Hepatocyte (in vitro differentiated cells): Measurements from ENCODE around the gene WDR33. TPM values are rescaled to one million over a fixed set of nuclear protein-coding genes. Genes with fewer than 3 reads are reported as not detected.

Experiments used
- DNase-seq: peaks from one replicate; pipeline ENCODE4 v3.0.0-alpha.2; 2016; ENCODE audit warnings: low spot score
- H2AFZ ChIP-seq: fragments of 200-600 bp; sonication (generic); 2 replicates; pipeline ENCODE4 v1.6.0; 2016; ENCODE audit warnings: antibody characterized with exemption, mild to moderate bottlenecking
- H3K27ac ChIP-seq: fragments of 200-600 bp; sonication (generic); 2 replicates; pipeline ENCODE4 v1.5.1; 2016; ENCODE audit warnings: mild to moderate bottlenecking
- H3K27me3 ChIP-seq: fragments of 200-600 bp; sonication (generic); 2 replicates; pipeline ENCODE4 v1.6.1; 2016
- H3K36me3 ChIP-seq: fragments of 200-600 bp; sonication (generic); replicated peaks from 2 replicates; pipeline ENCODE4 v1.5.1; 2016; ENCODE audit warnings: low read depth; ENCODE audit not compliant: insufficient read depth
- H3K4me1 ChIP-seq: fragments of 200-600 bp; sonication (generic); 2 replicates; pipeline ENCODE4 v1.5.1; 2016; ENCODE audit warnings: mild to moderate bottlenecking, moderate library complexity; ENCODE audit not compliant: insufficient read depth
- H3K4me2 ChIP-seq: fragments of 200-600 bp; sonication (generic); 2 replicates; pipeline ENCODE4 v1.6.0; 2016
- H3K4me3 ChIP-seq: fragments of 200-600 bp; sonication (generic); 2 replicates; pipeline ENCODE4 v1.5.1; 2016; ENCODE audit warnings: mild to moderate bottlenecking
- H3K79me2 ChIP-seq: fragments of 200-600 bp; sonication (generic); 2 replicates; pipeline ENCODE4 v1.6.0; 2017; ENCODE audit warnings: mild to moderate bottlenecking
- H3K9me2 ChIP-seq: fragments of 200-600 bp; sonication (generic); replicated peaks from 2 replicates; pipeline ENCODE4 v1.6.0; 2017; ENCODE audit warnings: mild to moderate bottlenecking; ENCODE audit not compliant: insufficient read depth
- H3K9me3 ChIP-seq: fragments of 200-600 bp; sonication (generic); 2 replicates; pipeline ENCODE4 v1.5.1; 2016; ENCODE audit warnings: low read depth, mild to moderate bottlenecking
- H4K20me1 ChIP-seq: fragments of 200-600 bp; sonication (generic); 2 replicates; pipeline ENCODE4 v1.6.0; 2016; ENCODE audit warnings: mild to moderate bottlenecking; ENCODE audit not compliant: insufficient read depth, poor library complexity, severe bottlenecking
- EZH2 ChIP-seq: fragments of 200-600 bp; sonication (generic); IDR thresholded peaks from 2 replicates; pipeline ENCODE4 v1.6.1; 2016; ENCODE audit warnings: antibody characterized with exemption, mild to moderate bottlenecking, borderline replicate concordance
- EZH2phosphoT487 ChIP-seq: fragments of 200-600 bp; sonication (generic); IDR thresholded peaks from one replicate; pipeline ENCODE4 v1.6.1; 2018; ENCODE audit warnings: antibody characterized with exemption, mild to moderate bottlenecking, low read depth, moderate library complexity; ENCODE audit not compliant: unreplicated experiment, severe bottlenecking
- WGBS: methylation state at CpG from one replicate; pipeline ENCODE4 v1.1.6; 2016; ENCODE audit warnings: low lambda C conversion rate; ENCODE audit errors: missing lambda C conversion rate; 5-methylcytosine and 5-hydroxymethylcytosine counted together
- polyA plus RNA-seq: library from polyadenylated mRNA; unstranded; fragments of >200 nt; fragmentation: Nextera tagmentation; extraction: Ambion mirVana; gene quantifications from 2 replicates; pipeline ENCODE4 v1.2.1, GENCODE V29; 2016
- total RNA-seq: library from RNA; depleted of rRNA; stranded (reverse); fragments of >200 nt; gene quantifications from 2 replicates; pipeline ENCODE4 v1.2.3, GENCODE V29; 2014
- TF ChIP-seq, protein P1 (sequence below): fragments of 200-600 bp; sonication (generic); IDR thresholded peaks from 2 replicates; pipeline ENCODE4 v1.5.1; 2016; ENCODE audit warnings: antibody characterized with exemption, mild to moderate bottlenecking; ENCODE audit not compliant: poor library complexity

The WDR33 gene
- total and polyA plus RNA-seq, 2 experiments from 2014 or later = 43.3 to 47.5 TPM

DNA sequence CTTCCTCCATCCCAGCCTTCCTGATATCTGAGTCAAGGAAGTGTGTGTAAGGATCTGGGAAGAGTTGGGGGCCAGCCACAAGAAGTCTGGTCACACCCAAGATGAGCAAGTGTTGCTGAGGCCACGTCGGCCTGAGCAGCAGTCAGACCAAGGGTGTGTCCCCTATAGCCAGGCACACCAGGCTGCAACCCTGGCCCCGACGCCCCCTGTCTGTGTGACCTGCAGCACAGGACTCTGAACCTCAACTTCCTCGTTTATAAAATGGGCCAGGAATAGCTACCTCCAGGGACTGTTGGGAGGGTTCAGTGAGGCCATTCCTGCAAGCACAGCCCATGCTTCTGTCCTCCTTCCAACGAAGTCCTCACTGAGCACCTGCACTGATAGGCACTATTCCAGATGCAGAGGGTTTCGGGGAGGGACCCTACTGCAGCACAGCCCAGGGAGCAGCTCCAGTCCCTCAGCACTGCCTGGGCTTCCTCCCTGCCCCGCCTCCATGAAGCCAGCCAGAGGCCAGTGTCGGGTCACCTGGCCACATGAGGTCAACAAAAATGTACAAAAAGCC lies 148.9 kb downstream of the WDR33 start:
- no peak for DNase-seq
- H3K36me3 ChIP-seq = no peaks in the 10 kb centered on the region
- peaks cover 34% of the 10 kb centered on the region for H3K27me3 ChIP-seq
- no peaks in the 10 kb centered on the region for H3K79me2 ChIP-seq
- H3K9me2 ChIP-seq = no peaks in the 10 kb centered on the region
- no peaks in the 10 kb centered on the region for H4K20me1 ChIP-seq
- H3K4me1 ChIP-seq = peaks cover 11% of the 10 kb centered on the region
- H3K4me3 ChIP-seq = no peak overlapping the region
- no peak overlapping the region for H2AFZ ChIP-seq
- 82% methylated on average over 9 of the region's 9 CpGs for WGBS
- TF ChIP-seq, protein P1, sequence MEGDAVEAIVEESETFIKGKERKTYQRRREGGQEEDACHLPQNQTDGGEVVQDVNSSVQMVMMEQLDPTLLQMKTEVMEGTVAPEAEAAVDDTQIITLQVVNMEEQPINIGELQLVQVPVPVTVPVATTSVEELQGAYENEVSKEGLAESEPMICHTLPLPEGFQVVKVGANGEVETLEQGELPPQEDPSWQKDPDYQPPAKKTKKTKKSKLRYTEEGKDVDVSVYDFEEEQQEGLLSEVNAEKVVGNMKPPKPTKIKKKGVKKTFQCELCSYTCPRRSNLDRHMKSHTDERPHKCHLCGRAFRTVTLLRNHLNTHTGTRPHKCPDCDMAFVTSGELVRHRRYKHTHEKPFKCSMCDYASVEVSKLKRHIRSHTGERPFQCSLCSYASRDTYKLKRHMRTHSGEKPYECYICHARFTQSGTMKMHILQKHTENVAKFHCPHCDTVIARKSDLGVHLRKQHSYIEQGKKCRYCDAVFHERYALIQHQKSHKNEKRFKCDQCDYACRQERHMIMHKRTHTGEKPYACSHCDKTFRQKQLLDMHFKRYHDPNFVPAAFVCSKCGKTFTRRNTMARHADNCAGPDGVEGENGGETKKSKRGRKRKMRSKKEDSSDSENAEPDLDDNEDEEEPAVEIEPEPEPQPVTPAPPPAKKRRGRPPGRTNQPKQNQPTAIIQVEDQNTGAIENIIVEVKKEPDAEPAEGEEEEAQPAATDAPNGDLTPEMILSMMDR = no peak
- TF ChIP-seq EZH2 (no peak), EZH2phosphoT487 (no peak)
- H3K4me2 ChIP-seq = no peak overlapping the region
- no peaks in the 10 kb centered on the region for H3K9me3 ChIP-seq
- H3K27ac ChIP-seq = peak overlapping the region; percentile 16

DNA sequence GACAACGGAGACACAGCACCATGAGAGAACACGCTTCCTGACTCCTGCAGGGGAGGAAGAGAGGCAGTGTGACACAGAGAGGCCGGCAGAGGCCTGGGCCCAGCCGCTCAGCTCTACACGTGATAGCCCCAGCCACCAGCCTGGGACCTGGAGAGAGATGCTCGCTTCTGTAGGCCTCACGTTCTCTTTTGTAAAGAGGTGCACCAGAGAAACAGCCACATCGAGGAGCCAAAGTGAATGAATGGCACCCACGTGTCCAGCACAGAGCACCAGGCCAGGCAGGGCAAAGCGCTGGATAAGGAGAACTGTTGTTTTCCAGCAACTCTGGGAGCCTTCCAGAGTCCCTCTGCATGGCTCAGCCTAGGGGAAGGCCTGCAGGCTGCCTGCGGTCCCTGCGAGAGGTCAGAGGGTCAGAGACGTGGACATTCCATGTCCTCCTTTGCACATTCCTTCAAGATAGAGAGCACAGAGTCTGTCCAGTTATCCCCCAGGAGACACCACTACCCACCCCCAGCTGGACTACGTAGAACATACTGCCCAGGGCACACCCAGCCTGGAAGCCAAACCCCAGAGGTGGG lies 149.8 kb downstream of the WDR33 start:
- peaks cover 11% of the 10 kb centered on the region for H3K4me1 ChIP-seq
- H3K27me3 ChIP-seq = peaks cover 25% of the 10 kb centered on the region
- no peak overlapping the region for H3K4me3 ChIP-seq
- H3K79me2 ChIP-seq = no peaks in the 10 kb centered on the region
- H3K27ac ChIP-seq = peak overlapping the region; percentile 16
- no peak overlapping the region for H3K4me2 ChIP-seq
- H2AFZ ChIP-seq = no peak overlapping the region
- H4K20me1 ChIP-seq = no peaks in the 10 kb centered on the region
- H3K9me3 ChIP-seq = no peaks in the 10 kb centered on the region
- H3K9me2 ChIP-seq = no peaks in the 10 kb centered on the region
- DNase-seq = no peak
- WGBS = 84% methylated on average over 14 of the region's 14 CpGs
- TF ChIP-seq EZH2phosphoT487 = no peak
- no peak for TF ChIP-seq EZH2
- TF ChIP-seq, protein P1 = no peak
- H3K36me3 ChIP-seq = no peaks in the 10 kb centered on the region

DNA sequence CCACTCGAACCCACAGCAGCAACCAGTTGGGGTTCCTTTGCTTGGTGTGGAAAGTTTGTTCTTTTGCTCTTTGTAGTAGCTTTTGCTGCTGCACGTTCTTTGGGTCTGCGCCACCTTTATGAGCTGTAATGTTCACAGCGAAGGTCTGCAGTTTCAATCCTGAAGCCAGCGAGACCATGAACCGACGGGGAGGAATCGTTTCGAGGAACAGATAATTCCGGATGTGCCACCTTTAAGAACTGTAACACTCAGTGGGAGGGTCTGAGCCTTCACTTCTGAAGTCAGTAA lies 150.7 kb downstream of the WDR33 start:
- Histone ChIP-seq H4K20me1 (no peaks in the 10 kb centered on the region), H3K4me2 (no peak overlapping the region), H3K9me3 (no peaks in the 10 kb centered on the region), H3K9me2 (no peaks in the 10 kb centered on the region), H3K4me1 (peaks cover 11% of the 10 kb centered on the region), H3K27me3 (peaks cover 16% of the 10 kb centered on the region), H3K79me2 (no peaks in the 10 kb centered on the region), H3K4me3 (no peak overlapping the region), H2AFZ (no peak overlapping the region), H3K27ac (no peak overlapping the region), H3K36me3 (no peaks in the 10 kb centered on the region)
- no peak for DNase-seq
- TF ChIP-seq EZH2phosphoT487 (no peak), EZH2 (no peak)
- TF ChIP-seq, protein P1 = no peak
- WGBS = 94% methylated on average over 10 of the region's 10 CpGs
